PC-3 (cell line): ENCODE measurements around the gene CSRP1. TPM values are rescaled to one million over a fixed set of nuclear protein-coding genes. Genes with fewer than 3 reads are reported as not detected.

Experiments
- ATAC-seq: fragments of 200-7000 bp; cut with Tn5 transposase; 2 replicates; pipeline ENCODE4 v1.9.1; 2020; ENCODE audit warnings: mild to moderate bottlenecking, moderate library complexity
- BruUV-seq: library from RNA; stranded (reverse); fragments of 400-500 nt; replicated peaks from 2 replicates; lab custom pipeline; 2021; lab: Mats Ljungman, UMichigan
- CTCF ChIA-PET: fragments of 300-600 bp; sonication (Branson Sonifier 250); formaldehyde crosslinking; loops from one replicate; lab custom pipeline; 2022; ENCODE audit warnings: antibody characterized with exemption; lab: Charles Lee
- POLR2A ChIA-PET: fragments of 300-600 bp; sonication (Branson Sonifier 250); formaldehyde crosslinking; loops from one replicate; lab custom pipeline; 2022; ENCODE audit warnings: antibody characterized with exemption; ENCODE audit not compliant: unreplicated experiment; lab: Charles Lee
- DNase-seq: peaks from one replicate; pipeline ENCODE4 v3.0.0-alpha.2; 2015
- H2AFZ ChIP-seq: fragments of 300-600 bp; sonication (generic); 2 replicates; pipeline ENCODE4 v1.6.0; 2016; ENCODE audit warnings: antibody characterized with exemption, low read length
- H3F3A ChIP-seq: fragments of 300-600 bp; sonication (generic); one replicate; pipeline ENCODE4 v1.6.0; 2017; ENCODE audit warnings: antibody characterized with exemption, low read length, control low read depth, mild to moderate bottlenecking; ENCODE audit not compliant: unreplicated experiment
- H3K27ac ChIP-seq: fragments of 300-600 bp; sonication (generic); 2 replicates; pipeline ENCODE4 v1.5.1; 2016; ENCODE audit warnings: mild to moderate bottlenecking, low read length
- H3K27me3 ChIP-seq: fragments of 300-600 bp; sonication (generic); 2 replicates; pipeline ENCODE4 v1.6.1; 2016; ENCODE audit warnings: low read length, mixed read lengths
- H3K36me3 ChIP-seq: fragments of 300-600 bp; sonication (generic); 2 replicates; pipeline ENCODE4 v1.6.1; 2016; ENCODE audit warnings: low read depth, mixed run types, low read length, mixed read lengths
- H3K4me1 ChIP-seq: fragments of 300-600 bp; sonication (generic); 2 replicates; pipeline ENCODE4 v1.5.1; 2016; ENCODE audit warnings: low read length; ENCODE audit not compliant: insufficient read depth
- H3K4me2 ChIP-seq: fragments of 300-600 bp; sonication (generic); 2 replicates; pipeline ENCODE4 v1.6.0; 2016; ENCODE audit warnings: low read length
- H3K4me3 ChIP-seq: fragments of 300-600 bp; sonication (generic); 2 replicates; pipeline ENCODE4 v1.5.1; 2016; ENCODE audit warnings: mild to moderate bottlenecking, low read length, mixed read lengths
- H3K79me2 ChIP-seq: fragments of 300-600 bp; sonication (generic); 2 replicates; pipeline ENCODE4 v1.6.1; 2017; ENCODE audit warnings: low read length, mixed read lengths
- H3K9ac ChIP-seq: fragments of 300-600 bp; sonication (generic); 2 replicates; pipeline ENCODE4 v1.6.0; 2016; ENCODE audit warnings: mild to moderate bottlenecking, low read length
- H3K9me2 ChIP-seq: fragments of 300-600 bp; sonication (generic); replicated peaks from 2 replicates; pipeline ENCODE4 v1.6.1; 2016; ENCODE audit warnings: mixed run types, low read length, mixed read lengths
- H3K9me3 ChIP-seq: fragments of 300-600 bp; sonication (generic); 2 replicates; pipeline ENCODE4 v1.6.1; 2016; ENCODE audit warnings: low read length, mixed read lengths
- H4K20me1 ChIP-seq: fragments of 300-600 bp; sonication (generic); 2 replicates; pipeline ENCODE4 v1.6.1; 2016; ENCODE audit warnings: low read length, mixed read lengths
- CTCF ChIP-seq: fragments of 300-600 bp; sonication (generic); conservative IDR thresholded peaks from 2 replicates; pipeline ENCODE4 v1.5.1; 2017; ENCODE audit warnings: antibody characterized with exemption, low read depth, mild to moderate bottlenecking, low read length
- EZH2 ChIP-seq: fragments of 300-600 bp; sonication (generic); IDR thresholded peaks from one replicate; pipeline ENCODE4 v1.6.1; 2017; ENCODE audit warnings: antibody characterized with exemption, mild to moderate bottlenecking, low read length; ENCODE audit not compliant: unreplicated experiment
- EZH2phosphoT487 ChIP-seq: fragments of 300-600 bp; sonication (generic); IDR thresholded peaks from 2 replicates; pipeline ENCODE4 v1.6.1; 2018; ENCODE audit warnings: mild to moderate bottlenecking, antibody characterized with exemption, low read length, borderline replicate concordance
- intact Hi-C: fragments of 100-400 bp; cut with micrococcal nuclease; formaldehyde crosslinking; loops from 2 replicates; pipeline ENCODE4 v1.9.0; 2023
- total RNA-seq: library from RNA; depleted of rRNA; stranded (reverse); fragments of >200 nt; gene quantifications from 2 replicates; pipeline ENCODE4 v1.2.3, GENCODE V29; 2014

CSRP1 gene
- total RNA-seq, 1 experiment from 2014 or later, result 147 TPM

- H2AFZ ChIP-seq, result peak within 1 kb of the TSS; percentile 61
- peak; percentile 34; the same call in 1 of the 2 replicates for TF ChIP-seq CTCF
- no peak for TF ChIP-seq EZH2
- POLR2A ChIA-PET, result interaction anchor here (0.5 kb wide), 1 partner anchor 22 kb away, joined by 3 read pairs; no protein-coding TSS in a partner anchor
These were observed 37.9 kb downstream of the CSRP1 start, which contains the start of gene PHLDA3 for GRCh38 chr1:201468844-201469644. TSS of gene PHLDA3 (minus strand) at chr1:201469188. CDS start at chr1:201468786, 402 bp downstream.

GRCh38 chr1:201468501-201468843 lies 38.5 kb downstream of the CSRP1 start:
- peak; percentile 13 for ATAC-seq
- CTCF ChIA-PET, result interaction anchor here (1.0 to 1.3 kb wide), 2 partner anchors 21 to 32 kb away, joined by 5 to 8 read pairs; no protein-coding TSS in a partner anchor
- Histone ChIP-seq H3K4me2 (peak overlapping the region; percentile 85), H3K79me2 (peaks cover 52% of the 10 kb centered on the region), H3K27me3 (no peaks in the 10 kb centered on the region), H3K36me3 (peaks cover 17% of the 10 kb centered on the region), H3K4me3 (peak overlapping the region; percentile 70), H3F3A (no peaks in the 10 kb centered on the region), H3K27ac (peak overlapping the region; percentile 84), H3K9me2 (no peaks in the 10 kb centered on the region), H3K4me1 (peaks cover 46% of the 10 kb centered on the region), H2AFZ (peak overlapping the region; percentile 61), H3K9ac (peak overlapping the region; percentile 70), H4K20me1 (no peaks in the 10 kb centered on the region), H3K9me3 (no peaks in the 10 kb centered on the region)
- POLR2A ChIA-PET, result interaction anchor here (0.5 kb wide), 1 partner anchor 22 kb away, joined by 3 read pairs; no protein-coding TSS in a partner anchor
- BruUV-seq, result no TSS peak
- intact Hi-C loops, result no loop called here
- TF ChIP-seq EZH2phosphoT487, result no peak
- TF ChIP-seq EZH2, result no peak
- no peak; the same call in 1 of the 2 replicates for TF ChIP-seq CTCF
- DNase-seq, result peak; percentile 67

More at GRCh38 chr1:201468844-201469644, 37.9 kb downstream of the CSRP1 start, which contains the start of gene PHLDA3:
- H4K20me1 ChIP-seq, result no peaks in the 10 kb centered on the region
- peak; percentile 97 for DNase-seq
- peaks cover 52% of the 10 kb centered on the region for H3K79me2 ChIP-seq
- no TSS peak for BruUV-seq
- no peaks in the 10 kb centered on the region for H3K27me3 ChIP-seq
- peaks cover 17% of the 10 kb centered on the region for H3K36me3 ChIP-seq
- intact Hi-C loops, result no loop called here
- CTCF ChIA-PET, result interaction anchor here (1.0 to 1.3 kb wide), 2 partner anchors 21 to 33 kb away, joined by 5 to 8 read pairs; no protein-coding TSS in a partner anchor
- peak within 1 kb of the TSS; percentile 70 for H3K9ac ChIP-seq
- H3K27ac ChIP-seq, result peak within 1 kb of the TSS; percentile 84
- peaks cover 46% of the 10 kb centered on the region for H3K4me1 ChIP-seq
- H3K9me2 ChIP-seq, result no peaks in the 10 kb centered on the region
- H3F3A ChIP-seq, result no peaks in the 10 kb centered on the region
- ATAC-seq, result peak; percentile 64
- no peaks in the 10 kb centered on the region for H3K9me3 ChIP-seq
- H3K4me3 ChIP-seq, result peak within 1 kb of the TSS; percentile 70
- H3K4me2 ChIP-seq, result peak within 1 kb of the TSS; percentile 85
